ENCODE data around the gene SPPL2B. TPM values are rescaled to one million over a fixed set of nuclear protein-coding genes. Genes with fewer than 3 reads are reported as not detected.

The SPPL2B gene
- total and polyA plus RNA-seq, 12 donors: 17.8 to 69.7 (median 21.2) TPM

DNA sequence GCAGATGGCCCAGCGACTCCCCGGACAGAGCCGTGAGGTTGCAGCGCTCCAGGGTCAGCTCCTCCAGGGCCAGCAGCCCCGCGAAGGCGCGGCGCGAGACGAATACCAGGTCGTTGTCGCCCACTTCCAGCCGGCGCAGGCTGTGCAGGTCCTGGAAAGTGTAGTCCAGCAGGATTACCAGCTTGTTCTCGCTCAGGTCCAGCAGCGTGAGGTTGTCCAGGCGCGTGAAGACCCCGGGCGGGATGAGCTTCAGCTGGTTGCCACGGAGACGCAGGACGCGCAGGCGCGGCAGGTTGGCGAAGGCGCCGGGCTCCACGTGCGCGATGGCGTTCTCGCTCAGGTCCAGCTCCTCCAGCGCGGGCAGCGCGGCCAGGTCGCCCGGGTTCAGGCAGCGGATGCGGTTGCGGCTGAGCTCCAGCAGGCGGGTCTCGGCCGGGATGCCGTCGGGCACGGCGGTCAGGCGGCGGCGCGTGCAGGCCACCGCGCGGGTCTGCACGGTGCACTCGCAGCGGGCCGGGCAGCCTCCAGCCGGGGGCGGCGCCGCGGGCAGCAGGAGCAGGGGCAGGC, 37.2 kb upstream of the SPPL2B start:
- Histone ChIP-seq H3K4me1 (peaks cover 21 to 62% (median 35%) of the 10 kb centered on the region in 9 donors), H3K4me3 (peak overlapping the region in 9 of 10 donors; percentile 10 to 63 (median 42)), H3K27me3 (peaks cover 25 to 78% (median 65%) of the 10 kb centered on the region in 7 donors), H3K36me3 (no peaks in the 10 kb centered on the region), H3K27ac (peak overlapping the region in 1 of 10 donors; percentile 91), H3K9me3 (no peaks in the 10 kb centered on the region)
- DNase-seq (no peak), ATAC-seq (no peak)
- intact Hi-C loops (cut with DNase I): no loop called here
- 5 to 6% methylated on average over 63 to 67 of the region's 67 CpGs for WGBS, 2 donors
- TF ChIP-seq, protein P1, sequence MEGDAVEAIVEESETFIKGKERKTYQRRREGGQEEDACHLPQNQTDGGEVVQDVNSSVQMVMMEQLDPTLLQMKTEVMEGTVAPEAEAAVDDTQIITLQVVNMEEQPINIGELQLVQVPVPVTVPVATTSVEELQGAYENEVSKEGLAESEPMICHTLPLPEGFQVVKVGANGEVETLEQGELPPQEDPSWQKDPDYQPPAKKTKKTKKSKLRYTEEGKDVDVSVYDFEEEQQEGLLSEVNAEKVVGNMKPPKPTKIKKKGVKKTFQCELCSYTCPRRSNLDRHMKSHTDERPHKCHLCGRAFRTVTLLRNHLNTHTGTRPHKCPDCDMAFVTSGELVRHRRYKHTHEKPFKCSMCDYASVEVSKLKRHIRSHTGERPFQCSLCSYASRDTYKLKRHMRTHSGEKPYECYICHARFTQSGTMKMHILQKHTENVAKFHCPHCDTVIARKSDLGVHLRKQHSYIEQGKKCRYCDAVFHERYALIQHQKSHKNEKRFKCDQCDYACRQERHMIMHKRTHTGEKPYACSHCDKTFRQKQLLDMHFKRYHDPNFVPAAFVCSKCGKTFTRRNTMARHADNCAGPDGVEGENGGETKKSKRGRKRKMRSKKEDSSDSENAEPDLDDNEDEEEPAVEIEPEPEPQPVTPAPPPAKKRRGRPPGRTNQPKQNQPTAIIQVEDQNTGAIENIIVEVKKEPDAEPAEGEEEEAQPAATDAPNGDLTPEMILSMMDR (IDR thresholded peaks at IDR 0.05): no peak

DNA sequence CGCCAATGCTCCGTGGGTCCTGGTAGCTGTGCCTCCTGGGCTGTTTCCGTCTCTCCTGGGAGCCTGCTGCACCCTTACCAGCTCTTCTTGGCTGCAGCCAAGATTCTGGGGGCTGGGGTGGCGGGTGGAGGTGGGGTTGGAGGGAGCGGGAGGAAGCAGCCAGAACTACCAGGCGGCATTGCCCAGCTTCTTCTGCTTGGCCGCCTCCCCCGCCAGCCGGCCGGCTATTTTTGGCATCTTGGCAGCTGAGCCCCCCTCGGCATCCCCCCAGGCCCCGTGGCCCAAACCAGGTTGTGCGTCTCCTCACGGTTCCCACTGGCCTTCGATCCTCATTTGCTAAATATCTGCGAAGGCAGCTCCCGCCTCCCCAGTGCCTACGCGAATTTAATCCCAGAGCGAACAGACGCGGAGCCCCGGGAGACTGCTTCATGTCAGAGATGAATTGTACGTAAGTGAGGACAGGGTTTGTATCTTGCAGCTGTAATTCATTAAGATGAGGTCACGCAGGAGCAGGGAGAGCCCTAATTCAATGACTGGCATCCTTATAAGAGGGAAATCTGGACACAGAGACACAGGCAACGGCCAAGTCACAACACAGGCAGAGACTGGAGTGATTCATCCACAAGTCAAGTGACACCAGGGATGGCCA, 33.7 kb upstream of the SPPL2B start:
- Histone ChIP-seq H3K36me3 (no peaks in the 10 kb centered on the region), H3K9me3 (no peaks in the 10 kb centered on the region), H3K27ac (no peak overlapping the region), H3K4me1 (peaks cover 19 to 45% (median 32%) of the 10 kb centered on the region in 9 donors), H3K27me3 (peaks cover 18 to 51% (median 45%) of the 10 kb centered on the region in 7 donors), H3K4me3 (peak overlapping the region in 6 of 10 donors; percentile 7 to 31 (median 16))
- peak; percentile 52 to 84 (median 68) for ATAC-seq
- TF ChIP-seq, protein P1 (IDR thresholded peaks at IDR 0.05): no peak
- intact Hi-C loops (cut with DNase I): no loop called here
- WGBS, 2 donors: 9 to 10% methylated on average over 26 of the region's 26 CpGs
- DNase-seq: no peak

DNA sequence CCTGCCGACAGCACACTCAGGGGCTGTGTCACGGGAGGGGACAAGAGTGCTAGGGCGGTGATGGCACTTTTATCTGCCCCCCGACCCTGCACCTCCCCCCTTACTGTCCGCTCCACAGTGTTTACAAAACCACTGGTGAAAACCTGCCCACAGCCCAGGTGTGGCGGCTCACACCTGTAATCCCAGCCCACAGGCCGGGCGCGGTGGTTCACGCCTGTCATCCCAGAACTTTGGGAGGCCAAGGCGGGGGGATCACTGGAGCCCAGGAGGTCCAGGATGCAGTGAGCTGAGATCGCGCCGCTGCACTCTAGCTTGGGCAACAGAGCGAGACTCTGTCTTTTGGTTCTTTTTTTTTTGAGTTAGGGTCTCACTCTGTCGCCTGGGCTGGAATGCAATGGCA, 32.3 kb upstream of the SPPL2B start:
- Histone ChIP-seq H3K36me3 (no peaks in the 10 kb centered on the region), H3K4me3 (no peak overlapping the region), H3K4me1 (peaks cover 6 to 31% (median 18%) of the 10 kb centered on the region in 9 donors), H3K9me3 (no peaks in the 10 kb centered on the region), H3K27ac (no peak overlapping the region), H3K27me3 (peaks cover 6 to 48% (median 42%) of the 10 kb centered on the region in 7 donors)
- DNase-seq (no peak), ATAC-seq (no peak)
- WGBS, 2 donors: 87 to 88% methylated on average over 16 of the region's 16 CpGs
- TF ChIP-seq, protein P1 (IDR thresholded peaks at IDR 0.05): no peak
- intact Hi-C loops (cut with DNase I): no loop called here

DNA sequence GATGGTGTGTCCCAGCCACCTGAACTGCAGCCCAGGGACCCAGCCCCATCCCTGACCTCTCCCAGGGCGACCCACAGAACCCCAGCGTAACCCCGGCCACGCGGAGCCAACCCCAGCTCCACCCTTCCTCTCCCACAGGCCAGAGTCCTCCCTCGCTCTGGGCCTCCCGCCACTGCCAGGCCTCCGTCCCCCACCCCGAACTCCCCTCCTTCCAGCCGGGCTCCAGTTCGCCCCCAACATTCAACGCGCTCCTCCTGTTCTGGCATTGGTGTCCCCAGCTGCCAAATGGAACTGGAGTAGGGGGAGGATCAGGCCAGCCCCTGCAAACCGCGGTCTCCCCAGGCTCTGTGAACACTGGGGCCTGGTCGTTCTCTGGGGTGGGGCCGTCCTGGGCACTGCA, 28.0 kb upstream of the SPPL2B start:
- ATAC-seq (no peak), DNase-seq (no peak)
- intact Hi-C loops (cut with DNase I): no loop called here
- peaks cover 0 to 43% (median 32%) of the 10 kb centered on the region in 7 donors for H3K27me3 ChIP-seq
- TF ChIP-seq, protein P1 (IDR thresholded peaks at IDR 0.05): no peak
- H3K4me3 ChIP-seq: no peak overlapping the region
- H3K4me1 ChIP-seq: peaks cover 5 to 13% (median 9%) of the 10 kb centered on the region in 9 donors
- 83% methylated on average over 16 to 17 of the region's 17 CpGs for WGBS, 2 donors
- H3K9me3 ChIP-seq: no peaks in the 10 kb centered on the region
- H3K27ac ChIP-seq: no peak overlapping the region
- no peaks in the 10 kb centered on the region for H3K36me3 ChIP-seq
